Vagina (tissue), 2 donors: ENCODE data around the gene C20orf144. TPM values are rescaled to one million over a fixed set of nuclear protein-coding genes. Genes with fewer than 3 reads are reported as not detected.
A peak's percentile ranks its signal among the peaks of the same experiment; 100 is the strongest.

ENCODE experiments used
- DNase-seq, 2 donors: peaks; one replicate each; pipeline ENCODE4 v3.0.0-alpha.2; 2017; ENCODE audit errors: extremely low spot score in 2 of 2
- H3K27ac ChIP-seq: fragments of 200-600 bp; sonication (generic); one replicate; pipeline ENCODE4 v1.5.1; 2019
- H3K27me3 ChIP-seq: fragments of 200-600 bp; sonication (generic); one replicate; pipeline ENCODE4 v1.5.1; 2019
- H3K36me3 ChIP-seq, 2 donors: fragments of 200-600 bp; sonication (generic); one replicate each; pipeline ENCODE4 v1.5.1; 2017 to 2019
- H3K4me1 ChIP-seq: fragments of 200-600 bp; sonication (generic); one replicate; pipeline ENCODE4 v1.5.1; 2019
- H3K4me3 ChIP-seq, 2 donors: fragments of 200-600 bp; sonication (generic); 1 replicate in 1 of 2; 2 replicates in 1 of 2; pipeline ENCODE4 v1.5.1; 2016 to 2019
- H3K9me3 ChIP-seq: fragments of 200-600 bp; sonication (generic); one replicate; pipeline ENCODE4 v1.5.1; 2019
- POLR2A ChIP-seq, 2 donors: fragments of 450-650 bp; IDR thresholded peaks; one replicate each; pipeline ENCODE4 v1.6.1; 2017; ENCODE audit warnings: antibody characterized with exemption in 2 of 2, mild to moderate bottlenecking in 2 of 2, moderate library complexity in 2 of 2
- POLR2AphosphoS5 ChIP-seq, 2 donors: sonication (generic); formaldehyde crosslinking; IDR thresholded peaks; one replicate each; pipeline ENCODE4 v1.9.0; 2017; ENCODE audit warnings: antibody characterized with exemption in 2 of 2, mild to moderate bottlenecking in 2 of 2, low read depth in 1 of 2; ENCODE audit not compliant: insufficient read depth in 1 of 2
- intact Hi-C: fragments of 100-400 bp; cut with DNase I; formaldehyde crosslinking; loops from one replicate; pipeline ENCODE4 v1.15.1; 2023
- total RNA-seq: library from RNA; depleted of rRNA; stranded (reverse); fragments of >200 nt; gene quantifications from one replicate; pipeline ENCODE4 v1.2.3, GENCODE V29; 2016
- TF ChIP-seq, protein P1 (sequence below), 3 experiments: fragments of 450-650 bp in 2 of 3; fragments of 200-600 bp in 1 of 3; sonication (generic) in 1 of 3; IDR thresholded peaks; one replicate each; pipeline ENCODE4 v1.5.1; 2017 to 2019; ENCODE audit warnings: antibody characterized with exemption in 3 of 3, mild to moderate bottlenecking in 2 of 3, moderate library complexity in 2 of 3

C20orf144 gene
- total RNA-seq, 1 donor from 2014 or later = not detected

DNA sequence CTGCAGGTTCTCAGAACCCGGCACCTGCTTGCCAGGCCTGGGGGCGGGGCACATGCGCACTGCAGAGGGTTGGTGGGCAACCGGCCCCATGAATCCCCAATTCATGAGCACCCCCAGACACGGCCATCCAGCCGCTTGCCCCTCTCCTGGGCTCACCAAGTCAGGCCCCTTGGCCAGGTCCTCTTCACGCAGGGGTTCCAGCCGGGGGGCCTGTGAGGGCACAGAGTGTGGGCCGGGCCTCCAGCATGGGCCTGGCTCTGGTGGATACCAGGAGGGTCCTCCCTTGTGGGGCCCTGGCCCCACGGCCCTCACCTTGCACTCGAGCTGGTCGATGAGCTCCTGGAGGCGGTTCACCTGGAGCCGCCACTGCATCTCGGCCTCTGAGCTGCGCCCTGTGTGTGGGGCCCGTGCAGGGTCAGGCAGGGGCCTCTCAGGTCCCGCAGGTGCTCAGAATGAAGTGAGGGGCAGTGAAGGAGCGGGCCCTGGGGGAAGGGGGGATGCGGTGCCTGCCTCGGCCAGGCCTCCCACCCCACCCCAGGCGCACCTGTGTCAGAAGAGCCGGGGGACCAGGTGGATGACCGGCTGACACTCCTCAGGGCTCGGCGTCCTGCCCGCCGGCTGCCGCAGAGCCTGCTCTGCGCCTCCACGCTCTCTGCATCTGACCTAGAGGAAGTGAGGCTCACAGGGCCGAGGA lies 2.6 kb upstream of the C20orf144 start:
- H3K27ac ChIP-seq = no peak overlapping the region
- TF ChIP-seq POLR2A (IDR thresholded peaks at IDR 0.05) (no peak), POLR2AphosphoS5 (IDR thresholded peaks at IDR 0.05; ENCODE audit: insufficient read depth in 1 of 2, low read depth in 1 of 2) (no peak)
- TF ChIP-seq, protein P1, sequence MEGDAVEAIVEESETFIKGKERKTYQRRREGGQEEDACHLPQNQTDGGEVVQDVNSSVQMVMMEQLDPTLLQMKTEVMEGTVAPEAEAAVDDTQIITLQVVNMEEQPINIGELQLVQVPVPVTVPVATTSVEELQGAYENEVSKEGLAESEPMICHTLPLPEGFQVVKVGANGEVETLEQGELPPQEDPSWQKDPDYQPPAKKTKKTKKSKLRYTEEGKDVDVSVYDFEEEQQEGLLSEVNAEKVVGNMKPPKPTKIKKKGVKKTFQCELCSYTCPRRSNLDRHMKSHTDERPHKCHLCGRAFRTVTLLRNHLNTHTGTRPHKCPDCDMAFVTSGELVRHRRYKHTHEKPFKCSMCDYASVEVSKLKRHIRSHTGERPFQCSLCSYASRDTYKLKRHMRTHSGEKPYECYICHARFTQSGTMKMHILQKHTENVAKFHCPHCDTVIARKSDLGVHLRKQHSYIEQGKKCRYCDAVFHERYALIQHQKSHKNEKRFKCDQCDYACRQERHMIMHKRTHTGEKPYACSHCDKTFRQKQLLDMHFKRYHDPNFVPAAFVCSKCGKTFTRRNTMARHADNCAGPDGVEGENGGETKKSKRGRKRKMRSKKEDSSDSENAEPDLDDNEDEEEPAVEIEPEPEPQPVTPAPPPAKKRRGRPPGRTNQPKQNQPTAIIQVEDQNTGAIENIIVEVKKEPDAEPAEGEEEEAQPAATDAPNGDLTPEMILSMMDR (IDR thresholded peaks at IDR 0.05) = no peak
- peaks cover 25% of the 10 kb centered on the region for H3K4me1 ChIP-seq
- no peaks in the 10 kb centered on the region for H3K27me3 ChIP-seq
- DNase-seq = no peak
- intact Hi-C loops = loop anchor here (10.0 kb wide), 1 partner anchor 185 kb away; no protein-coding TSS in a partner anchor
- H3K36me3 ChIP-seq = peaks cover 0 to 18% of the 10 kb centered on the region in 2 donors
- no peak overlapping the region for H3K4me3 ChIP-seq
- H3K9me3 ChIP-seq = no peaks in the 10 kb centered on the region

DNA sequence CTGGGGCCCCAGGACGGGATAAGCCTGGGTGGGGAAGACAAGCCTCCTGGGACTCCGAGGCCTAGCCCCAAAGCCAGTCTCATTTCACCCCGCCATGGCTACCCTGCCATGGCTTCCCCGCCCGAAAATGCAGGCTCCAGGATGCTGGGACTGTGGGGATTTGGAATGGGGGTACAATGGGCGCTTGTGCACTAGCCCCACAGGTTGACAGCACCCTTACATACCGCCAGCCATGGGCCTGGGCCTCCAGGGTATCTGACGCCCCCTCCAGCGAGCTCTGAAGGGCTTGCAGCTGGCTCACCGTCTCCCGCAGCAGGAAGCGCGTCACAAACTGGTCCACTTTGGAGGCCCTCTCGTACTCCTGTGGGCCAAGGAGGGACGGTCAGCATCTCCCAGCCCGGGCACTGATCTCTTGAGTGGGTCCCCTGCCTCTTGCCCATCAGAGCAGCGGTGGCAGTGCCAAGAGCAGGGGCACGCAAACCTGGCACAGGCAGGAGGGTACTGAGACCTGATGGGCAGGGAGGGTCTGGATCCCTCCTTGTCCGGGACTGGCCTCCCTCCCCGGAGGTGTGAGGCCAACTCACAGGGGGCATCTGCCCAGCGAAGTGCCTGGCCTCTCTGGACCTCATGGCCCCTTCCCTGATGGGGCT lies 2.0 kb upstream of the C20orf144 start:
- intact Hi-C loops = no loop called here
- Histone ChIP-seq H3K4me3 (no peak overlapping the region), H3K4me1 (peaks cover 24% of the 10 kb centered on the region)

DNA sequence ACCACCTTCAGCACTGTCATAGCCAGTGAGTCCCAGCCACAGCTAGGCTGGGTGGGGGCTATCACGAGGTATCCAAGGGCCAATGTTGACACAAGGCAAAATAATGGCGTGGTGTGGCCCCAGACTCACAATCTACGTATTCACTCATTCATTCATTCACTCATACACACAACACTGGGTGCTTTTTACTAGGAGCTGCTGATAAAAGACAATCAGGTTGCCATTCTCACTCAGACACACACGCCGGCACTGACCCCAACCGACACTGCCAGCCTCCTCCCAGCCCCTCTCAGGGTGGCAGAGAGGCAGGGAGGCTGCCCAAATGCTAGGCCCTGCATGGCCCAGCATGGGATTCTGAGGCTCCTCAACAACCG lies 1.5 kb upstream of the C20orf144 start:
- DNase-seq = no peak
- Histone ChIP-seq H3K27me3 (no peaks in the 10 kb centered on the region), H3K27ac (no peak overlapping the region), H3K4me3 (no peak overlapping the region), H3K9me3 (no peaks in the 10 kb centered on the region), H3K4me1 (peaks cover 26% of the 10 kb centered on the region), H3K36me3 (peaks cover 0 to 18% of the 10 kb centered on the region in 2 donors)
- TF ChIP-seq POLR2A (IDR thresholded peaks at IDR 0.05) (no peak), POLR2AphosphoS5 (IDR thresholded peaks at IDR 0.05; ENCODE audit: insufficient read depth in 1 of 2, low read depth in 1 of 2) (no peak)
- TF ChIP-seq, protein P1 (IDR thresholded peaks at IDR 0.05) = no peak
- intact Hi-C loops = no loop called here

More for the DNA sequence above, 2.0 kb upstream of the C20orf144 start:
- no peak overlapping the region for H3K27ac ChIP-seq
- H3K27me3 ChIP-seq = no peaks in the 10 kb centered on the region
- no peak for DNase-seq
- no peak for TF ChIP-seq POLR2AphosphoS5 (IDR thresholded peaks at IDR 0.05; ENCODE audit: insufficient read depth in 1 of 2, low read depth in 1 of 2)
- TF ChIP-seq POLR2A (IDR thresholded peaks at IDR 0.05) = no peak
- TF ChIP-seq, protein P1 (IDR thresholded peaks at IDR 0.05) = no peak
- no peaks in the 10 kb centered on the region for H3K9me3 ChIP-seq
- peaks cover 0 to 18% of the 10 kb centered on the region in 2 donors for H3K36me3 ChIP-seq

DNA sequence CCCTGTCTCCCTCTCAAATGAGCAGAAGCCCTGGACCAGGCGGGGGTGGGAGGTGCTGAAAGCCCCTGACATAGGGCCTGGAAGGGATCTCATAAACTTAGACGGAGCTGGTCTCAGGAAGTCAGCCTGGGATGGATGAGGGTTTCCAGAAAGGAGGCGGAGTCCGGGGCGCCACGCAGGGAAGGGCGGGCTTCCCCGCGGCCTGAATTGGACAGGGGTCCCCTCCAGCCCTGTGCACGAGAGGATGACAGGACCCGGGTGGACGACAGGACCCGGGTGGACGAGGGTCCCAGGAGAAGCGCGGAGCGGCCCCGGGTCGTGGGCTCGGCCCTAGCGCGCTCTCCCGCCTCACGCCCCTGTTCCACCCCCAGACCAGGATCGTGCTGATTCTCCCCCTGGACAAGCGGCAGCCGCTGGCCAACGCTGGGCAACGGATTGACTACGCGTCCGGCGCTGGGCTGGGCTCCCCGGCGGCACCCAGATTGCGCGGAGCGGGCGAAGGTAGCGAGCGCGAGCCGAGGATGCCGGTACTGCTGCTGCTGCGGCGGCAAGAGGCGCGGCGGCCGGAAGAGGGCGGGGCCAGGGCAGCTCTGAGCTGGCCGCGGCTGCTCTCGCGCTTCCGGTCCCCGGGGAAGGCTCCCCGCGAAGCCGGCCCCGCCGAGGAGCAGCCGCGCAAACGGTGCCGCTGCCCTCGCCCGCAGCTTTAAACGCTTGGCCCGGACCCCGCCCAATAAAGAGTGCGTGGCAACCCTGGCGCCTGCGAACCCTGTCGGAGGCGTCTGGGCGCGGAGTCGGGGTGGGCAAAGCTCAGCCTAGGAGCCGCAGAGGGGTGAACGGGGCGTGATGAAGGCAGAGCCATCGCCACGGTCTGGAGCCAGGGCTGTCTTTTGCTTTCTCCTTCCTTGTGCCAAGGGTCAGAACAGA lies 1.3 kb downstream of the C20orf144 start:
- peaks cover 0 to 12% of the 10 kb centered on the region in 2 donors for H3K36me3 ChIP-seq
- H3K9me3 ChIP-seq = no peaks in the 10 kb centered on the region
- peak overlapping the region; percentile 83 for H3K27ac ChIP-seq
- H3K4me3 ChIP-seq = peak overlapping the region; percentile 59 to 85
- peaks cover 40% of the 10 kb centered on the region for H3K4me1 ChIP-seq
- no peaks in the 10 kb centered on the region for H3K27me3 ChIP-seq
- intact Hi-C loops = no loop called here
- TF ChIP-seq, protein P1 (IDR thresholded peaks at IDR 0.05) = no peak
- TF ChIP-seq POLR2A (IDR thresholded peaks at IDR 0.05) = peak in 1 of 2 donors; percentile 54
- peak in 1 of 2 donors; percentile 86 for TF ChIP-seq POLR2AphosphoS5 (IDR thresholded peaks at IDR 0.05; ENCODE audit: insufficient read depth in 1 of 2, low read depth in 1 of 2)
- DNase-seq = no peak
